DMS53 (cell line): ENCODE data around the gene RAD9A.

Experiments used
- DNase-seq: peaks from one replicate; lab custom pipeline; 2025; lab: John Stamatoyannopoulos, UW

The RAD9A gene

GRCh38 chr11:67375320-67376055 lies 16.3 kb upstream of the RAD9A start:
- DNase-seq = no peak

- DNase-seq = no peak
Observed at GRCh38 chr11:67376063-67376820, 15.5 kb upstream of the RAD9A start.

GRCh38 chr11:67376873-67377808 lies 14.6 kb upstream of the RAD9A start:
- DNase-seq = peak; percentile 48

- DNase-seq = no peak
Observed at GRCh38 chr11:67378544-67378943, 13.2 kb upstream of the RAD9A start.

- DNase-seq = no peak
Observed at GRCh38 chr11:67379061-67380058, 12.4 kb upstream of the RAD9A start.

- DNase-seq = no peak
Observed at GRCh38 chr11:67381244-67381972, 10.4 kb upstream of the RAD9A start.

GRCh38 chr11:67382276-67383136 lies 9.3 kb upstream of the RAD9A start:
- peak; percentile 86 for DNase-seq

GRCh38 chr11:67384851-67385366 lies 6.9 kb upstream of the RAD9A start:
- peak; percentile 41 for DNase-seq

- DNase-seq = no peak
Observed at GRCh38 chr11:67387069-67387468, 4.7 kb upstream of the RAD9A start.

GRCh38 chr11:67387518-67387917 lies 4.3 kb upstream of the RAD9A start:
- DNase-seq = no peak

- DNase-seq = peak; percentile 76
Observed at GRCh38 chr11:67389477-67389876, 2.3 kb upstream of the RAD9A start.

- no peak for DNase-seq
Observed at GRCh38 chr11:67390947-67391303, 861 bp upstream of the RAD9A start.

GRCh38 chr11:67392183-67392715 lies 463 bp downstream of the RAD9A start:
- peak; percentile 70 for DNase-seq

GRCh38 chr11:67393437-67393836 lies 1.7 kb downstream of the RAD9A start:
- DNase-seq = no peak

GRCh38 chr11:67393990-67394389 lies 2.2 kb downstream of the RAD9A start:
- DNase-seq = no peak

GRCh38 chr11:67395555-67396258 lies 3.9 kb downstream of the RAD9A start:
- no peak for DNase-seq

- no peak for DNase-seq
Observed at GRCh38 chr11:67396259-67396581, 4.4 kb downstream of the RAD9A start.

GRCh38 chr11:67396587-67397389 lies 5.0 kb downstream of the RAD9A start:
- DNase-seq = peak; percentile 57
